H1 (cell line): Measurements from ENCODE around the gene ITGA5. TPM values are rescaled to one million over a fixed set of nuclear protein-coding genes. Genes with fewer than 3 reads are reported as not detected.

Experiments used
- CTCF ChIA-PET: fragments of 300-600 bp; sonication (Branson Sonifier 250); formaldehyde crosslinking; loops from one replicate; lab custom pipeline; 2021; ENCODE audit not compliant: partially characterized antibody; lab: Charles Lee
- POLR2A ChIA-PET: fragments of 300-600 bp; sonication (Branson Sonifier 250); formaldehyde crosslinking; loops from one replicate; lab custom pipeline; 2021; ENCODE audit warnings: inconsistent platforms; ENCODE audit not compliant: partially characterized antibody; lab: Charles Lee
- DNase-seq, 2 experiments: peaks; one replicate each; pipeline versions ENCODE4 v3.0.0 to v3.0.0-alpha.2; 2010 to 2022; ENCODE audit warnings: low spot score in 2 of 2, low read depth in 1 of 2, mixed read lengths in 1 of 2
- FAIRE-seq: peaks from 2 replicates; lab custom pipeline; 2011; peaks lifted over from hg19 to GRCh38; lab: Jason Lieb, UNC
- H2AFZ ChIP-seq: 2 replicates; pipeline ENCODE4 v1.8.1; 2012; ENCODE audit warnings: low read length, inconsistent platforms
- H2AK5ac ChIP-seq: 2 replicates; pipeline ENCODE4 v1.6.1; 2013; ENCODE audit warnings: low read depth, low read length
- H2BK120ac ChIP-seq: replicated peaks from 2 replicates; pipeline ENCODE3; 2013; ENCODE audit warnings: low read depth, low read length, inconsistent platforms
- H2BK12ac ChIP-seq: 2 replicates; pipeline ENCODE4 v1.6.1; 2013; ENCODE audit warnings: low read depth, low read length
- H2BK15ac ChIP-seq: 2 replicates; pipeline ENCODE4 v1.6.1; 2013; ENCODE audit warnings: low read length
- H2BK20ac ChIP-seq: 2 replicates; pipeline ENCODE4 v1.6.1; 2013; ENCODE audit warnings: low read length
- H2BK5ac ChIP-seq: 2 replicates; pipeline ENCODE4 v1.6.1; 2013; ENCODE audit warnings: low read depth, low read length
- H3K14ac ChIP-seq: 2 replicates; pipeline ENCODE4 v1.6.1; 2013; ENCODE audit warnings: inconsistent platforms; ENCODE audit not compliant: insufficient read length
- H3K18ac ChIP-seq: 2 replicates; pipeline ENCODE4 v1.6.1; 2013; ENCODE audit warnings: low read length; ENCODE audit errors: extremely low read depth
- H3K23ac ChIP-seq: 2 replicates; pipeline ENCODE4 v1.6.1; 2013; ENCODE audit warnings: inconsistent platforms; ENCODE audit not compliant: insufficient read length
- H3K23me2 ChIP-seq: 2 replicates; pipeline ENCODE4 v1.6.1; 2013; ENCODE audit warnings: low read depth, low read length
- H3K27ac ChIP-seq: 2 replicates; pipeline ENCODE4 v1.6.1; 2011; ENCODE audit warnings: low read depth, low read length, inconsistent platforms
- H3K27me3 ChIP-seq, 4 experiments: replicated peaks in 1 of 4; 1 replicate in 1 of 4; 2 replicates in 3 of 4; pipeline versions ENCODE4 v1.6.1 to v1.8.1; 2011 to 2013; ENCODE audit warnings: low read length in 3 of 4, mild to moderate bottlenecking in 3 of 4, inconsistent platforms in 2 of 4, mixed read lengths in 2 of 4, moderate library complexity in 1 of 4; ENCODE audit not compliant: control insufficient read depth in 3 of 4, insufficient read depth in 3 of 4; ENCODE audit errors: extremely low read depth in 1 of 4
- H3K36me3 ChIP-seq, 4 experiments: 2 replicates each; pipeline versions ENCODE4 v1.6.1 to v1.8.1; 2011 to 2013; ENCODE audit warnings: mild to moderate bottlenecking in 4 of 4, low read length in 3 of 4, moderate library complexity in 2 of 4, control low read depth in 1 of 4, inconsistent platforms in 1 of 4; ENCODE audit not compliant: insufficient read depth in 4 of 4, control insufficient read depth in 2 of 4
- H3K4ac ChIP-seq: replicated peaks from 2 replicates; pipeline ENCODE3; 2013; ENCODE audit warnings: low read length, low read depth, mixed read lengths, inconsistent platforms; ENCODE audit not compliant: insufficient read length
- H3K4me1 ChIP-seq, 4 experiments: replicated peaks in 1 of 4; 1 replicate in 1 of 4; 2 replicates in 3 of 4; pipeline versions ENCODE4 v1.6.1 to v1.8.1; 2011 to 2013; ENCODE audit warnings: low read length in 3 of 4, inconsistent platforms in 2 of 4, mixed read lengths in 1 of 4; ENCODE audit not compliant: insufficient read depth in 4 of 4, control insufficient read depth in 3 of 4
- H3K4me2 ChIP-seq, 2 experiments: 2 replicates each; pipeline versions ENCODE4 v1.6.1 to v1.8.1; 2011 to 2013; ENCODE audit warnings: low read depth in 2 of 2, low read length in 2 of 2, control low read depth in 1 of 2, inconsistent platforms in 1 of 2, mild to moderate bottlenecking in 1 of 2; ENCODE audit not compliant: insufficient read depth in 1 of 2
- H3K4me3 ChIP-seq, 4 experiments: fragments of 200-600, 300-600 bp in 1 of 4; sonication (generic), shearing (Covaris generic), sonication (Bioruptor Twin) in 1 of 4; 2 replicates each; pipeline versions ENCODE4 v1.5.1 to v1.8.1; 2011 to 2016; ENCODE audit warnings: low read length in 4 of 4, low read depth in 3 of 4, control low read depth in 2 of 4, inconsistent platforms in 2 of 4, mild to moderate bottlenecking in 2 of 4, mixed read lengths in 1 of 4, moderate library complexity in 1 of 4; ENCODE audit not compliant: insufficient read depth in 2 of 4; ENCODE audit errors: extremely low read depth in 1 of 4
- H3K56ac ChIP-seq: replicated peaks from 2 replicates; pipeline ENCODE3; 2013; ENCODE audit warnings: low read depth, mild to moderate bottlenecking, mixed read lengths, low read length, inconsistent platforms; ENCODE audit not compliant: insufficient read length
- H3K79me1 ChIP-seq: 2 replicates; pipeline ENCODE4 v1.6.1; 2013; ENCODE audit warnings: low read depth, low read length, control low read depth
- H3K79me2 ChIP-seq, 2 experiments: 2 replicates each; pipeline versions ENCODE4 v1.6.1 to v1.8.1; 2012 to 2013; ENCODE audit warnings: low read length in 2 of 2, mild to moderate bottlenecking in 2 of 2, inconsistent platforms in 1 of 2; ENCODE audit not compliant: insufficient read depth in 2 of 2, control insufficient read depth in 1 of 2
- H3K9ac ChIP-seq, 4 experiments: replicated peaks in 1 of 4; 1 replicate in 1 of 4; 2 replicates in 3 of 4; pipeline versions ENCODE4 v1.6.1 to v1.8.1; 2011 to 2013; ENCODE audit warnings: low read depth in 3 of 4, low read length in 3 of 4, control low read depth in 2 of 4, mild to moderate bottlenecking in 2 of 4, moderate library complexity in 2 of 4, inconsistent platforms in 1 of 4; ENCODE audit errors: extremely low read depth in 1 of 4
- H3K9me3 ChIP-seq, 2 experiments: 2 replicates each; pipeline versions ENCODE4 v1.6.1 to v1.8.1; 2012 to 2013; ENCODE audit warnings: mild to moderate bottlenecking in 2 of 2, moderate library complexity in 2 of 2, control low read depth in 1 of 2, inconsistent platforms in 1 of 2, low read depth in 1 of 2, low read length in 1 of 2, mixed read lengths in 1 of 2; ENCODE audit not compliant: insufficient read depth in 2 of 2
- H4K20me1 ChIP-seq, 2 experiments: replicated peaks in 1 of 2; 2 replicates each; pipeline versions ENCODE3 to v1.8.1; 2011 to 2013; ENCODE audit warnings: inconsistent platforms in 2 of 2, low read length in 2 of 2, mild to moderate bottlenecking in 1 of 2; ENCODE audit not compliant: insufficient read depth in 2 of 2, control insufficient read depth in 1 of 2
- H4K5ac ChIP-seq: 2 replicates; pipeline ENCODE4 v1.6.1; 2013; ENCODE audit warnings: low read length, low read depth, mixed read lengths, inconsistent platforms; ENCODE audit not compliant: insufficient read length
- H4K8ac ChIP-seq: 2 replicates; pipeline ENCODE4 v1.8.0; 2013; ENCODE audit warnings: mild to moderate bottlenecking, moderate library complexity, low read length, inconsistent platforms; ENCODE audit not compliant: insufficient read depth; ENCODE audit errors: extremely low read depth
- H4K91ac ChIP-seq: replicated peaks from 2 replicates; pipeline ENCODE3; 2013; ENCODE audit warnings: low read length, mixed read lengths, inconsistent platforms; ENCODE audit not compliant: insufficient read length
- ATF3 ChIP-seq: IDR thresholded peaks from 2 replicates; pipeline ENCODE4 v1.6.1; 2011; ENCODE audit warnings: low read depth, mild to moderate bottlenecking, low read length; ENCODE audit not compliant: insufficient read depth
- BACH1 ChIP-seq: IDR thresholded peaks from 2 replicates; pipeline ENCODE4 v1.6.1; 2012; ENCODE audit warnings: low read length, improper control_type of control experiment
- E2F6 ChIP-seq: IDR thresholded peaks from 2 replicates; pipeline ENCODE4 v1.6.1; 2012; ENCODE audit warnings: inconsistent platforms
- HDAC6 ChIP-seq: IDR thresholded peaks from one replicate; pipeline ENCODE4 v1.7.1; 2012; ENCODE audit warnings: low read depth, mild to moderate bottlenecking, inconsistent platforms, low read length, moderate library complexity
- JUND ChIP-seq: IDR thresholded peaks from 2 replicates; pipeline ENCODE4 v1.6.1; 2011; ENCODE audit warnings: mild to moderate bottlenecking, improper control_type of control experiment, low read length
- POLR2A ChIP-seq, 2 experiments: IDR thresholded peaks; 1 replicate in 1 of 2; 2 replicates in 1 of 2; pipeline ENCODE4 v1.6.1; 2011; ENCODE audit warnings: low read depth in 2 of 2, low read length in 2 of 2, mild to moderate bottlenecking in 2 of 2; ENCODE audit errors: control extremely low read depth in 1 of 2
- POLR2AphosphoS5 ChIP-seq: IDR thresholded peaks from 2 replicates; pipeline ENCODE4 v1.6.1; 2011; ENCODE audit warnings: low read depth, low read length
- RFX5 ChIP-seq: IDR thresholded peaks from 2 replicates; pipeline ENCODE4 v1.6.1; 2011; ENCODE audit warnings: low read depth, low read length, improper control_type of control experiment, borderline replicate concordance
- RXRA ChIP-seq: IDR thresholded peaks from 2 replicates; pipeline ENCODE4 v1.6.1; 2011; ENCODE audit warnings: low read depth, mild to moderate bottlenecking, low read length, moderate library complexity; ENCODE audit not compliant: insufficient read depth
- SIN3A ChIP-seq, 2 experiments: IDR thresholded peaks in 1 of 2; conservative IDR thresholded peaks in 1 of 2; 2 replicates each; pipeline ENCODE4 v1.6.1; 2011 to 2012; ENCODE audit warnings: low read length in 2 of 2, improper control_type of control experiment in 1 of 2, low read depth in 1 of 2, mild to moderate bottlenecking in 1 of 2
- SUZ12 ChIP-seq: fragments of 200-600 bp; sonication (generic); IDR thresholded peaks from 2 replicates; pipeline ENCODE4 v1.6.1; 2012; ENCODE audit warnings: mild to moderate bottlenecking, inconsistent platforms, low read length, moderate library complexity, mixed read lengths
- TAF7 ChIP-seq: optimal IDR thresholded peaks from 2 replicates; pipeline ENCODE3; 2011; ENCODE audit warnings: low read depth, mild to moderate bottlenecking, inconsistent platforms, low read length, moderate library complexity, borderline replicate concordance
- WGBS, 2 experiments: shearing (Covaris generic) in 1 of 2; methylation state at CpG; one replicate each; pipeline versions ENCODE4 v1.1.6 to v1.1.7; 2013 to 2015; ENCODE audit warnings: low lambda C conversion rate in 2 of 2, mixed read lengths in 2 of 2, inconsistent platforms in 1 of 2, low coverage in 1 of 2, missing lambda C conversion rate in 1 of 2; ENCODE audit not compliant: insufficient replicate concordance in 2 of 2, insufficient coverage in 1 of 2, insufficient read length in 1 of 2; ENCODE audit errors: extremely low coverage in 1 of 2, missing lambda C conversion rate in 1 of 2; 5-methylcytosine and 5-hydroxymethylcytosine counted together
- polyA plus RNA-seq, 7 experiments: library from polyadenylated mRNA; depleted of rRNA in 3 of 7; stranded (reverse) in 5 of 7; unstranded in 2 of 7; fragments of >200 nt in 5 of 7; fragments of 200-250 nt in 2 of 7; gene quantifications; 1 replicate in 5 of 7; 2 replicates in 1 of 7; 4 replicates in 1 of 7; pipeline versions ENCODE4 v1.2.1 to v1.2.3, GENCODE V29; 2011 to 2013; ENCODE audit warnings: missing spikeins in 2 of 7, mixed read lengths in 2 of 7
- total RNA-seq: library from RNA; stranded (reverse); fragmentation: NEBNext Ultra II Directional; extraction: Animal tissue kit (Norgen Biotek cat#: 25700); gene quantifications from 2 replicates; pipeline ENCODE4 v1.2.1, GENCODE V29; 2021

ITGA5 gene
- total and polyA plus RNA-seq, 2 of the 8 experiments (the other 6 are each of a cell fraction or from before 2014, with no cell fraction given) = 11.6 to 19.4 TPM

- Histone ChIP-seq H4K91ac (no peak overlapping the region), H2BK120ac (no peak overlapping the region), H3K4me1 (peaks cover 0 to 11% (median 7%) of the 10 kb centered on the region in 4 experiments; a peak in 5 of 7 replicates), H3K56ac (no peak overlapping the region), H3K4ac (no peak overlapping the region), H3K79me1 (0 out of 2 replicates have a peak, but pooled peaks cover 2% of the 10 kb centered on the region), H3K23me2 (peaks cover 2% of the 10 kb centered on the region; the same call in 1 of the 2 replicates), H2BK20ac (no peak overlapping the region), H3K23ac (no peak overlapping the region), H3K9ac (no peak overlapping the region), H2AK5ac (no peak overlapping the region), H3K27ac (no peak overlapping the region), H2BK15ac (no peak overlapping the region), H3K36me3 (peaks cover 0 to 12% (median 5%) of the 10 kb centered on the region in 4 experiments; a peak in 4 of 8 replicates), H2AFZ (no peak overlapping the region), H4K20me1 (peaks cover 10 to 11% of the 10 kb centered on the region in 2 experiments), H3K27me3 (peaks cover 0 to 3% (median 1%) of the 10 kb centered on the region in 4 experiments; a peak in 2 of 7 replicates), H4K5ac (no peak overlapping the region), H3K79me2 (no peaks in the 10 kb centered on the region), H2BK12ac (no peak overlapping the region), H3K4me3 (no peak overlapping the region), H3K14ac (no peak overlapping the region), H3K9me3 (no peaks in the 10 kb centered on the region), H3K18ac (no peak overlapping the region), H3K4me2 (no peak overlapping the region), H4K8ac (no peak overlapping the region), H2BK5ac (no peak overlapping the region)
- DNase-seq (no peak), FAIRE-seq (no peak)
- CTCF ChIA-PET = interaction anchor here (0.8 to 9.7 kb wide), 4 partner anchors 14 to 161 kb away, joined by 3 to 110 read pairs (median 4); no protein-coding TSS in a partner anchor
- 92% methylated on average over 2 of the region's 2 CpGs; no CpG with 5 or more reads in 1 of the 2 experiments for WGBS, 2 experiments
- POLR2A ChIA-PET = interaction anchor here (1.0 to 1.2 kb wide), 2 partner anchors 8 to 90 kb away, joined by 3 to 4 read pairs; no protein-coding TSS in a partner anchor
- TF ChIP-seq HDAC6 = no peak
- no peak for TF ChIP-seq SIN3A (conservative IDR thresholded peaks at IDR 0.05 in 1 of 2, IDR thresholded peaks at IDR 0.05 in 1 of 2; ENCODE audit: low read depth in 1 of 2, low read length in 2 of 2)
- TF ChIP-seq RXRA = no peak
- TF ChIP-seq POLR2A (IDR thresholded peaks at IDR 0.05; ENCODE audit: control extremely low read depth in 1 of 2, low read depth in 2 of 2, low read length in 2 of 2) = no peak
- TF ChIP-seq ATF3 = no peak
- TF ChIP-seq E2F6 = no peak
- TF ChIP-seq POLR2AphosphoS5 = no peak
- no peak for TF ChIP-seq RFX5
- no peak for TF ChIP-seq JUND
- TF ChIP-seq BACH1 = no peak
- no peak for TF ChIP-seq SUZ12
- TF ChIP-seq TAF7 = no peak
These were observed 42.1 kb downstream of the ITGA5 start for GRCh38 chr12:54377007-54377406.
